Endothelial cell of umbilical vein (primary cell): ENCODE data around the gene MRPL32. TPM values are rescaled to one million over a fixed set of nuclear protein-coding genes. Genes with fewer than 3 reads are reported as not detected.

Source experiments
- BruUV-seq: library from RNA; stranded (reverse); fragments of 400-500 nt; replicated peaks from 2 replicates; lab custom pipeline; 2021; lab: Mats Ljungman, UMichigan
- CTCF ChIA-PET: fragments of 300-600, 350-600 bp; sonication (Branson Sonifier 250); formaldehyde crosslinking; loops from one replicate; lab custom pipeline; 2021; ENCODE audit warnings: antibody characterized with exemption, inconsistent platforms; lab: Charles Lee
- POLR2A ChIA-PET: fragments of 300-600, 350-600 bp; sonication (Branson Sonifier 250); formaldehyde crosslinking; loops from one replicate; lab custom pipeline; 2021; ENCODE audit warnings: antibody characterized with exemption, inconsistent platforms; lab: Charles Lee
- DNase-seq: peaks from one replicate; pipeline ENCODE4 v3.0.0-alpha.2; 2011; ENCODE audit warnings: low read depth, low spot score
- FAIRE-seq: peaks from 2 replicates; lab custom pipeline; 2011; peaks lifted over from hg19 to GRCh38; lab: Jason Lieb, UNC
- H2AFZ ChIP-seq: 2 replicates; pipeline ENCODE4 v1.6.0; 2012; ENCODE audit warnings: low read depth, low read length, control low read depth, inconsistent platforms
- H3K27ac ChIP-seq: 2 replicates; pipeline ENCODE4 v1.5.1; 2011; ENCODE audit warnings: low read depth, mild to moderate bottlenecking, control low read depth, low read length, moderate library complexity; ENCODE audit not compliant: insufficient read depth
- H3K27me3 ChIP-seq, 2 experiments: 2 replicates each; pipeline versions ENCODE4 v1.6.0 to v1.6.1; 2011; ENCODE audit warnings: low read length in 2 of 2, mixed read lengths in 1 of 2; ENCODE audit not compliant: control insufficient read depth in 2 of 2, insufficient read depth in 2 of 2
- H3K36me3 ChIP-seq, 2 experiments: 2 replicates in 1 of 2; 3 replicates in 1 of 2; pipeline ENCODE4 v1.5.1; 2011; ENCODE audit warnings: low read length in 2 of 2, mild to moderate bottlenecking in 1 of 2, moderate library complexity in 1 of 2; ENCODE audit not compliant: control insufficient read depth in 2 of 2, insufficient read depth in 2 of 2; ENCODE audit errors: extremely low read depth in 1 of 2
- H3K4me1 ChIP-seq: 3 replicates; pipeline ENCODE4 v1.5.1; 2011; ENCODE audit warnings: mild to moderate bottlenecking, low read length; ENCODE audit not compliant: control insufficient read depth, insufficient read depth; ENCODE audit errors: extremely low read depth
- H3K4me2 ChIP-seq: 2 replicates; pipeline ENCODE4 v1.6.1; 2011; ENCODE audit warnings: low read length, control low read depth, mixed read lengths; ENCODE audit not compliant: insufficient read depth
- H3K4me3 ChIP-seq, 3 experiments: fragments of 200-600 bp in 1 of 3; sonication (generic), shearing (Covaris generic) in 1 of 3; replicated peaks in 1 of 3; 2 replicates each; pipeline ENCODE4 v1.5.1; 2011 to 2016; ENCODE audit warnings: control low read depth in 3 of 3, low read length in 3 of 3, mild to moderate bottlenecking in 2 of 3, inconsistent platforms in 1 of 3, low read depth in 1 of 3, moderate library complexity in 1 of 3; ENCODE audit not compliant: insufficient read depth in 1 of 3
- H3K79me2 ChIP-seq: 2 replicates; pipeline ENCODE4 v1.6.0; 2012; ENCODE audit warnings: low read length, inconsistent platforms; ENCODE audit not compliant: control insufficient read depth, insufficient read depth
- H3K9ac ChIP-seq: replicated peaks from 2 replicates; pipeline ENCODE3; 2011; ENCODE audit warnings: low read length, control low read depth; ENCODE audit not compliant: insufficient read depth; ENCODE audit errors: extremely low read depth
- H3K9me1 ChIP-seq: replicated peaks from 3 replicates; pipeline ENCODE4 v1.6.0; 2011; ENCODE audit warnings: mild to moderate bottlenecking, low read length; ENCODE audit not compliant: control insufficient read depth, insufficient read depth; ENCODE audit errors: extremely low read depth
- H3K9me3 ChIP-seq: replicated peaks from 2 replicates; pipeline ENCODE4 v1.5.1; 2012; ENCODE audit warnings: low read length, inconsistent platforms; ENCODE audit not compliant: control insufficient read depth, insufficient read depth
- H4K20me1 ChIP-seq: replicated peaks from 2 replicates; pipeline ENCODE3; 2011; ENCODE audit warnings: mild to moderate bottlenecking, low read length; ENCODE audit not compliant: control insufficient read depth, insufficient read depth; ENCODE audit errors: extremely low read depth
- EZH2 ChIP-seq: IDR thresholded peaks from 2 replicates; pipeline ENCODE4 v1.6.1; 2012; ENCODE audit warnings: borderline replicate concordance, low read depth, mild to moderate bottlenecking, moderate library complexity, low read length, inconsistent platforms; ENCODE audit not compliant: severe bottlenecking
- FOS ChIP-seq: IDR thresholded peaks from 2 replicates; pipeline ENCODE4 v1.6.1; 2011; ENCODE audit warnings: mild to moderate bottlenecking, low read length, moderate library complexity, borderline replicate concordance; ENCODE audit not compliant: insufficient read depth
- GATA2 ChIP-seq: IDR thresholded peaks from 2 replicates; pipeline ENCODE4 v1.7.0; 2011; ENCODE audit warnings: low read depth, mild to moderate bottlenecking, moderate library complexity, mixed read lengths, low read length; ENCODE audit not compliant: insufficient read length, insufficient read depth
- JUN ChIP-seq: IDR thresholded peaks from 2 replicates; pipeline ENCODE4 v1.6.1; 2011; ENCODE audit warnings: borderline replicate concordance, low read depth; ENCODE audit not compliant: insufficient read length, insufficient read depth
- MYC ChIP-seq: IDR thresholded peaks from one replicate; pipeline ENCODE4 v1.6.1; 2011; ENCODE audit warnings: mild to moderate bottlenecking, low read depth, low read length
- POLR2A ChIP-seq: IDR thresholded peaks from 2 replicates; pipeline ENCODE4 v1.6.1; 2012; ENCODE audit warnings: low read depth, mild to moderate bottlenecking, control low read depth, low read length
- POLR2AphosphoS5 ChIP-seq: IDR thresholded peaks from 2 replicates; pipeline ENCODE4 v1.6.1; 2012; ENCODE audit warnings: low read depth, mild to moderate bottlenecking, control low read depth, low read length, moderate library complexity; ENCODE audit not compliant: insufficient read depth
- dilution Hi-C: fragments of 300-500 bp; cut with MboI; formaldehyde crosslinking; loops from one replicate; pipeline ENCODE4 v1.15.0; 2019; ENCODE audit warnings: low sequenced_read_pairs; ENCODE audit not compliant: extremely low pct_ligation_motif_present
- intact Hi-C: fragments of 100-400 bp; cut with micrococcal nuclease; formaldehyde crosslinking; loops from one replicate; pipeline ENCODE4 v1.10.0; 2022
- polyA plus RNA-seq, 4 experiments: library from polyadenylated mRNA; depleted of rRNA in 3 of 4; stranded (reverse) in 3 of 4; unstranded in 1 of 4; fragments of >200 nt; gene quantifications; 2 replicates each; pipeline versions ENCODE4 v1.2.1 to v1.2.3, GENCODE V29; 2011 to 2012; ENCODE audit warnings: missing spikeins in 1 of 4
- total RNA-seq: library from RNA; stranded (reverse); gene quantifications from 2 replicates; pipeline ENCODE4 v1.2.3, GENCODE V29; 2021
- TF ChIP-seq, protein P1 (sequence below), 2 donors: IDR thresholded peaks; 1 replicate in 1 of 2; 2 replicates in 1 of 2; pipeline ENCODE4 v1.5.1; 2011; ENCODE audit warnings: low read length in 2 of 2, mild to moderate bottlenecking in 2 of 2, moderate library complexity in 2 of 2, control low read depth in 1 of 2, inconsistent platforms in 1 of 2, low read depth in 1 of 2; ENCODE audit not compliant: insufficient read depth in 1 of 2; ENCODE audit errors: extremely low read depth in 1 of 2
- TF ChIP-seq, protein P2 (sequence below): IDR thresholded peaks from 2 replicates; pipeline ENCODE4 v1.6.1; 2011; ENCODE audit not compliant: insufficient read depth, insufficient read length

The MRPL32 gene
- total and polyA plus RNA-seq, 2 donors (not counting 3 experiments of a cell fraction or from before 2014, with no cell fraction given) = 39.9 to 62.2 TPM

DNA sequence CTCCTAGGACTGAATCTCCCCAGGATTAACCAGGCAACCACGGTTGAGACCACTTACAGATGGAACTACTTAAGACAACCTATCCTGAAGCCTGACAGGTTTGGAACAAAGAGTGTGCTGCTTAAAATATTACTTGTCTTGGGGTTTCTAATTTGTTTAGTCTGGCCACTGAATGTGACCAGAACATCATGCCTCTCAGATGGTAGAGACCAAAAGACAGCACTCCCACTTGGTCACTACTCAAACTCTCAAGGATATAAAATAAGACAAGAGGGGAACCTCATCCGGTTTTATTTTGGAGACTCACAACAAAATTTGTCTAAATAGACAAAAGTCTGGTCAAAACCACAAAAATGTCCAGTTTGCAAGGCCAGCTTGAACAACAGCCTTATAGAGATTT, 15.3 kb downstream of the MRPL32 start:
- Histone ChIP-seq H3K4me3 (no peak overlapping the region), H3K9ac (no peak overlapping the region), H3K4me1 (no peaks in the 10 kb centered on the region), H3K36me3 (no peaks in the 10 kb centered on the region), H2AFZ (no peak overlapping the region), H4K20me1 (no peaks in the 10 kb centered on the region), H3K79me2 (no peaks in the 10 kb centered on the region), H3K27ac (no peak overlapping the region), H3K9me3 (no peaks in the 10 kb centered on the region), H3K27me3 (no peaks in the 10 kb centered on the region), H3K9me1 (no peaks in the 10 kb centered on the region), H3K4me2 (no peak overlapping the region)
- dilution Hi-C loops = no loop called here
- no peak for TF ChIP-seq POLR2AphosphoS5
- TF ChIP-seq POLR2A = no peak
- TF ChIP-seq, protein P1, sequence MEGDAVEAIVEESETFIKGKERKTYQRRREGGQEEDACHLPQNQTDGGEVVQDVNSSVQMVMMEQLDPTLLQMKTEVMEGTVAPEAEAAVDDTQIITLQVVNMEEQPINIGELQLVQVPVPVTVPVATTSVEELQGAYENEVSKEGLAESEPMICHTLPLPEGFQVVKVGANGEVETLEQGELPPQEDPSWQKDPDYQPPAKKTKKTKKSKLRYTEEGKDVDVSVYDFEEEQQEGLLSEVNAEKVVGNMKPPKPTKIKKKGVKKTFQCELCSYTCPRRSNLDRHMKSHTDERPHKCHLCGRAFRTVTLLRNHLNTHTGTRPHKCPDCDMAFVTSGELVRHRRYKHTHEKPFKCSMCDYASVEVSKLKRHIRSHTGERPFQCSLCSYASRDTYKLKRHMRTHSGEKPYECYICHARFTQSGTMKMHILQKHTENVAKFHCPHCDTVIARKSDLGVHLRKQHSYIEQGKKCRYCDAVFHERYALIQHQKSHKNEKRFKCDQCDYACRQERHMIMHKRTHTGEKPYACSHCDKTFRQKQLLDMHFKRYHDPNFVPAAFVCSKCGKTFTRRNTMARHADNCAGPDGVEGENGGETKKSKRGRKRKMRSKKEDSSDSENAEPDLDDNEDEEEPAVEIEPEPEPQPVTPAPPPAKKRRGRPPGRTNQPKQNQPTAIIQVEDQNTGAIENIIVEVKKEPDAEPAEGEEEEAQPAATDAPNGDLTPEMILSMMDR (IDR thresholded peaks at IDR 0.05; ENCODE audit: extremely low read depth in 1 of 2, insufficient read depth in 1 of 2, low read depth in 1 of 2, low read length in 2 of 2) = no peak
- TF ChIP-seq JUN = no peak
- no peak for TF ChIP-seq FOS
- BruUV-seq = no TSS peak
- POLR2A ChIA-PET = no interaction called here
- FAIRE-seq = no peak
- DNase-seq = no peak
- intact Hi-C loops = loop anchor here (10.0 kb wide), 1 partner anchor 887 kb away; no protein-coding TSS in a partner anchor
- CTCF ChIA-PET = no interaction called here

DNA sequence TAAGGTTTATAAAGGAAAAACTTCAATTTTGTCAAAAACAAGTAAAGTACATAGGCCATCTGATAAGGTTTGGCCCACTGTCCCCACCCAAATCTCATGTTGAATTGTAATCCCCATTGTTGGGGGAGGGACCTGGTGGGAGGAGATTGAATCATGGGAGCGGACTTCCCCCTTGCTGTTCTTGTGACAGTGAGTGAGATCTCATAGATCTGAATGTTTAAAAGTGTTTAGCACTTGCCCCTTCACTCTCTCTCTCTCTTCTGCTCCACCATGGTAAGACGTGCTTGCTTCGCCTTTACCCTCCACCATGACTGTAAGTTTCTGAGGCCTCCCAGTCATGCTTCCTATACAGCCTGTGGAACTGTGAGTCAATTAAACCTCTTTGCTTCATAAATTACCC, 18.2 kb downstream of the MRPL32 start:
- Histone ChIP-seq H3K9ac (no peak overlapping the region), H3K36me3 (no peaks in the 10 kb centered on the region), H3K27me3 (no peaks in the 10 kb centered on the region), H3K4me1 (no peaks in the 10 kb centered on the region), H4K20me1 (no peaks in the 10 kb centered on the region), H3K9me3 (no peaks in the 10 kb centered on the region), H2AFZ (no peak overlapping the region), H3K79me2 (no peaks in the 10 kb centered on the region), H3K9me1 (no peaks in the 10 kb centered on the region), H3K27ac (no peak overlapping the region), H3K4me2 (no peak overlapping the region), H3K4me3 (no peak overlapping the region)
- POLR2A ChIA-PET = no interaction called here
- TF ChIP-seq POLR2A = no peak
- TF ChIP-seq FOS = no peak
- TF ChIP-seq GATA2 = no peak
- TF ChIP-seq EZH2 = no peak
- no peak for TF ChIP-seq MYC
- TF ChIP-seq, protein P1 (IDR thresholded peaks at IDR 0.05; ENCODE audit: extremely low read depth in 1 of 2, insufficient read depth in 1 of 2, low read depth in 1 of 2, low read length in 2 of 2) = no peak
- TF ChIP-seq, protein P2, sequence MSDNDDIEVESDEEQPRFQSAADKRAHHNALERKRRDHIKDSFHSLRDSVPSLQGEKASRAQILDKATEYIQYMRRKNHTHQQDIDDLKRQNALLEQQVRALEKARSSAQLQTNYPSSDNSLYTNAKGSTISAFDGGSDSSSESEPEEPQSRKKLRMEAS = no peak
- no peak for TF ChIP-seq POLR2AphosphoS5
- no peak for TF ChIP-seq JUN
- no peak for DNase-seq
- no peak for FAIRE-seq
- no TSS peak for BruUV-seq
- CTCF ChIA-PET = interaction anchor here (1.2 kb wide), 1 partner anchor 9 kb away, joined by 5 read pairs; no protein-coding TSS in a partner anchor
- dilution Hi-C loops (no loop called here), intact Hi-C loops (no loop called here)
